Measurements from ENCODE around the gene CLK4. TPM values are rescaled to one million over a fixed set of nuclear protein-coding genes. Genes with fewer than 3 reads are reported as not detected.
A peak's percentile ranks its signal among the peaks of the same experiment; 100 is the strongest.

CLK4 gene
- polyA plus RNA-seq, 4 donors, result 54.3 to 72.5 (median 67.3) TPM

- no peak for DNase-seq (ENCODE audit: low read depth in 4 of 4, low spot score in 2 of 4)
Observed at GRCh38 chr5:178640331-178641045, 13.6 kb upstream of the CLK4 start.

- DNase-seq (ENCODE audit: low read depth in 4 of 4, low spot score in 2 of 4), result no peak
Observed at GRCh38 chr5:178637356-178638074, 10.7 kb upstream of the CLK4 start.

DNA sequence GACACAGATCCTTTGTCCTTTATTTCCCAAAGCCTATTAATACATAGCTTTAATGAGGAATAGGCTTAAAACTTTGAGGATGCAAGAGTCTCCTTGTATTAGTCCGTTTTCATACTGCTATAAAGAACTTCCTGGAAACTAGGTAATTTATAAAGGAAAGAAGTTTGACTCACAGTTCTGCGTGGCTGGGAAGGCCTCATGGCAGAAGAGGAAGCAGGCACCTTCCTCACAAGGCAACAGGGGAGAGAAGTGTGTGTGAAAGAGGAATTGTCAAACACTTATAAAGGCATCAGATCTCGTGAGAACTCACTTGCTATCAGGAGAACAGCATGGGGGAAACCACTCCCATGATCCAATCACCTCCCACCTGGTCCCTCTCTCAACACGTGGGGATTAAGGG is 5.4 kb upstream of the CLK4 start:
- DNase-seq (ENCODE audit: low read depth in 4 of 4, low spot score in 2 of 4), result no peak

DNA sequence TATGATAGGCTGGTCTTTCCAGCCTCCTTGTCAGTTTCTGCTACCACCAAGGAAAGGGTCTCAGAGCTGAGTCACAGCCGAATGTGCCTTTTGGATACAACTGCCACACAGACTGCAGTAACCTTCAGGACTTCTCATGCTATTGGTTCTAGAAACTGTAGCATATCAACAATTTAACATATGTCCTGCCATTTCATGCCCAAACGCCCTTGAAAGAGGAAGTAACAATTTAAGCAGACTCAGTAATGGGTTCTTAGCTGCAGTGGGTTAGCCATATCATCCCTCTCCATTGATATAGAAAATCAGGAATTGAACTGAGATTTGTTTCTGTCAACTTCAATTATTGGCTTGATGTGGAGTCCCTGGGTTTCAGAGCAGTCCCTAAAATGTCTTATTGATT is 4.1 kb upstream of the CLK4 start:
- DNase-seq (ENCODE audit: low read depth in 4 of 4, low spot score in 2 of 4), result no peak

- DNase-seq (ENCODE audit: low read depth in 4 of 4, low spot score in 2 of 4), result no peak
Observed at GRCh38 chr5:178630475-178630930, 3.7 kb upstream of the CLK4 start.

- DNase-seq (ENCODE audit: low read depth in 4 of 4, low spot score in 2 of 4), result peak in 1 of 4 donors; percentile 36
Observed at GRCh38 chr5:178627259-178627598, 379 bp upstream of the CLK4 start.

- peak in 1 of 4 donors; percentile 28 for DNase-seq (ENCODE audit: low read depth in 4 of 4, low spot score in 2 of 4)
Observed at GRCh38 chr5:178625679-178626483, 969 bp downstream of the CLK4 start.

DNA sequence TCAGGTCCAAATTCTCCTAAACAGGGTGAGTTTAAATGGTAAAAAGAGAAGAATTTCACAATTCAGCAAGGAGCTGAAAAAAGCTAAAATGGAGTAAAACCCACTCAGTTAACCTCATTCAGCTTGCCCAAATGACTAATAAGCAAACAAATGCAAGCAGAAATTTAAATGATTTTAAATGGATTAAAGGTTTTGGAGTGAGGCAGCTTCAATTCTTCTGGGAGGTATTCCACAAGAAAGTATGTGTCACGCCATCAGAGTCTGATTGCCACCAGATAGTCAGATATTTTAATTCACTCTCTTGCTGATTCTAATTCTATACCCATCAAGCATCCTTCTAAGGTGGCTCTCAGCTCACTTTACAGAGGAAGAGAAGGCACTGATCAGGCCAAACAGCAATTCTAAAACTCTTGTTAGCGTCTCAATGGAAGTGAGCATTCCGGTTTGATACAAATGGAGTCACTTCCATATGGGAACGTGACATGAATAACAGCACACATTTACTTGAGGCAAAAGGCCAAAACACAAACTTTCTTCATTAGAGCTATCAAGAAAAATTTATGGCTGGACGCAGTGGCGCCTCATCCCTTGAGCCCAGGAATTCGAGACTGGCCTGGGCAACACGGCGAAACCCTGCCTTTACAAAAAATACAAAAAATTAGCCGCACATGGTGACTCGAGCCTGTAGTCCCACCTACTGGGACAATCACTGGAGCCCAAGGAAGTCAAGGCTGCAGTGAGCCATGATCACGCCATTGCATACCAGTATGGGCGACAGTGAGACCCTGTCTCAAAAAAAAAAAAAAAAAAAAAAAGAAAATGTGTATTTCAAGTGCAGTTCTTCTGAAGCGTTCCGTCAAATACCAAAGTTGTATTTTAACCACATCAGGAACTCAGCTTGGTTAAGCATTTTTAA is 2.0 kb downstream of the CLK4 start:
- peak in 3 of 4 donors; percentile 29 to 35 (median 34) for DNase-seq (ENCODE audit: low read depth in 4 of 4, low spot score in 2 of 4)

DNA sequence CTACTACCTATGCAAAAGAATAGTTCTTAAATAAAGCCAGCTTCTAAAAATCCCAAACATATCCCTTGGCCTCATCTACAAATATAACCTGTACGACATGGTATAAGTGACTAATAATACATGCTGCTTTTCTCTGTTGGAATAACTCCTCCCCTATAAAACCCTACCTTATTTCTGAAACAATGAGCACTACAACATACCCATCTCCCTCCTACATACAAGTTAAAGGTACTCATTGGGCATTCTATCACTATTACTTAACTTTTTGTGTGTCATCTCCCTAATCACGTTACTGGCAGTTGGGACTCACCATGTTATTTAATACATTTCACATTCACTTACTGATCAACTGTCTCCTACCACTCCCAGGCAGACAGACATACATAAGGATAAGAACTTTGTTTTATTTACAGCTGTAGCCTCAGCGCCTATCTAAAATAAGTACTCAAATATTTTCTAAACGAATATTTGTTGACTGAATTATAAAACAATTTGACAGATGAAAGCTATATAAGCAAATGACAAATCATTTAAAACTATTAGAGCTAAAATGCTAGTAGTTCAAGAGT is 4.1 kb downstream of the CLK4 start:
- no peak for DNase-seq (ENCODE audit: low read depth in 4 of 4, low spot score in 2 of 4)

DNA sequence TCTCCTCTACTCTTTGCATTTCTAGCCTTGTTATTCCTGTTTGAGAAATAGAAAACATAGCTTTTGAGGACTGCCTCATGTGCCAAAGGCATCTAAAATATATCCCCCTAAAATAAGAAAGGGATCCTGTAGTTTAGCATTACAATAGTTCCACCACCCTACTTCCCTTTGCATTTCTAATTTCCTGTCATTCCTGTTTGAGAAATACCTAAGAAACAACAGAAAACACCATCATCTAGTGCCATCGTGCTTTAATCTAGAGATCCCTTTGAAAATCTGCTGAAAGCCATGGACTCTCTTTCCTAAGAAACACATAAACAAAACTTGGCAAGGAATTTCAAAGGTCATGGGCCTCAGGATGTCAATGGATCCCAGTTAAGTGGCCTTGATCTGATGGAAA is 7.5 kb downstream of the CLK4 start:
- DNase-seq (ENCODE audit: low read depth in 4 of 4, low spot score in 2 of 4), result no peak

- no peak for DNase-seq (ENCODE audit: low read depth in 4 of 4, low spot score in 2 of 4)
Observed at GRCh38 chr5:178612299-178612698, 14.6 kb downstream of the CLK4 start.

DNA sequence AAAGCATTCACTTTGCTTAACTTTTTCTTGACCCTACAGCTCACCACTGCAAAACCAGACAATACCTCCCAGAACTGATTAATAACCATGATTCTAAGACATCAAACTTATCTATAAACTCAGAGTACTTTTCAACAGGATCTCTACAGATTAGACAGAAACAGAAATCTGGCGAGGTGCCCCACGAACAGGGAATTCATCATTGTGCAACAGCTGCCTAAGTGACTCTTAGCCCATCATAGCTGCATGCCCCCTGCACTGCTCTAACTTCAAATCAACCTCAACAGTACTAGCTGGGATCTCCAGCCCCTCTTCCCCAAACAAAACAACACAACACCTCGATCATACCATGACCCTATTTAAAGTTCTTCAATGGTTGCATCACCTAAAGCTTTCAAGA is 20.6 kb downstream of the CLK4 start:
- DNase-seq (ENCODE audit: low read depth in 4 of 4, low spot score in 2 of 4), result no peak

- DNase-seq (ENCODE audit: low read depth in 4 of 4, low spot score in 2 of 4), result no peak
Observed at GRCh38 chr5:178605788-178606187, 21.1 kb downstream of the CLK4 start.

GRCh38 chr5:178602752-178603151 is 24.1 kb downstream of the CLK4 start:
- no peak for DNase-seq (ENCODE audit: low read depth in 4 of 4, low spot score in 2 of 4)

DNA sequence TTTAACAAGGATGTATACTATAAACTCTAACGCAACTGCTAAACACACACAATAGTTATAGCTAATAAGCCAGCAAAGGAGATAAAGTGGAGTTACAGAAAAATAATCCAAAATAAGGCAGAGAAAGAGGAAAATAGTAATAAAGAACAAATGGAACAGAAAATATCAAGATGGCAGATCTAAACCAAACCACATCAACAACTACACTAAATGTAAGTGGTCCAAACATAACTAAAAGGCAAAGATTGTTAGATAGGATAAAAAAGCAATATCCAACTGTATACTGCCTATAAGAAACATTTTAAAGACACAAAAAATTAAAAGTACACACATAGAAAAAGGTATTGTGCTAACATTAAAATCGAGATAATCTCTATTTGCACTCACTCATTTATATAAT is 31.1 kb downstream of the CLK4 start:
- DNase-seq (ENCODE audit: low read depth in 4 of 4, low spot score in 2 of 4), result no peak

DNA sequence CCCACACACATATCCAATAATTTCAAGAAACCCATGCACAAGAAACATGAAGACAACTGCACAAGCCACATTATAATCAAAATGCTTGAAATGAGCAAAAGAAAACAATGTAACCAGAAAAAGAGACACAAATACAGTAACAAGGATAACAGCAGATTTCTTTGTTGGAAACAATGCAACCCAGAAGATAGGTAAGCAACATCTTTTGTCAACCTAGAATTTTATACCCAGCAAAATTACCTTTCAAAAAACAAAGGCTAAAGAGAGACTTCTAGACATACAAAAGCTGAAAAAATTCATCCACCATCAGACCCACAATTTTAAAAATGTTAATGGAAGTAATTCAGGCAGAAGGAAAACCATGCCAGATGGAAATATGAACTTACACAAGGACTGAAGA is 31.7 kb downstream of the CLK4 start:
- no peak for DNase-seq (ENCODE audit: low read depth in 4 of 4, low spot score in 2 of 4)

GRCh38 chr5:178590924-178591423 is 35.9 kb downstream of the CLK4 start:
- no peak for DNase-seq (ENCODE audit: low read depth in 4 of 4, low spot score in 2 of 4)

GRCh38 chr5:178590141-178590923 is 36.5 kb downstream of the CLK4 start, which contains the start of gene COL23A1:
TSS of gene COL23A1 (minus strand) at chr5:178590393.
- peak in 2 of 4 donors; percentile 34 to 60 for DNase-seq (ENCODE audit: low read depth in 4 of 4, low spot score in 2 of 4)
